Left ventricle myocardium inferior (tissue), 1 donor: ENCODE measurements around the gene KAZN. TPM values are rescaled to one million over a fixed set of nuclear protein-coding genes. Genes with fewer than 3 reads are reported as not detected.

ENCODE experiments used
- DNase-seq: peaks from one replicate; pipeline ENCODE4 v3.0.0-alpha.2; 2020
- H3K27ac ChIP-seq: fragments of 200-600 bp; replicated peaks from 2 replicates; pipeline ENCODE4 v1.8.0; 2021
- H3K27me3 ChIP-seq: fragments of 200-600 bp; 2 replicates; pipeline ENCODE4 v1.8.0; 2021; ENCODE audit warnings: low read depth
- H3K36me3 ChIP-seq: fragments of 200-600 bp; 2 replicates; pipeline ENCODE4 v1.8.0; 2021
- H3K4me1 ChIP-seq: fragments of 200-600 bp; 2 replicates; pipeline ENCODE4 v1.8.0; 2021
- H3K4me3 ChIP-seq: fragments of 200-600 bp; 2 replicates; pipeline ENCODE4 v1.8.0; 2021; ENCODE audit warnings: mild to moderate bottlenecking, moderate library complexity
- H3K9me3 ChIP-seq: fragments of 200-600 bp; replicated peaks from 2 replicates; pipeline ENCODE4 v1.8.0; 2021
- CTCF ChIP-seq: fragments of 200-600 bp; IDR thresholded peaks from 2 replicates; pipeline ENCODE4 v1.8.0; 2021; ENCODE audit warnings: antibody characterized with exemption, mild to moderate bottlenecking, borderline replicate concordance
- intact Hi-C: fragments of 100-400 bp; cut with micrococcal nuclease; formaldehyde crosslinking; loops from one replicate; pipeline ENCODE4 v1.11.0; 2022
- total RNA-seq: library from RNA; stranded (reverse); fragmentation: NEBNext Ultra II Directional; extraction: Animal tissue kit (Norgen Biotek cat#: 25700); gene quantifications from one replicate; pipeline ENCODE4 v1.2.1, GENCODE V29; 2021
- donor health status: DM: no; HTN: yes; CAD: no; lungs with severe emphysema.

KAZN gene
- total RNA-seq, 1 donor from 2014 or later, result 2.2 TPM

DNA sequence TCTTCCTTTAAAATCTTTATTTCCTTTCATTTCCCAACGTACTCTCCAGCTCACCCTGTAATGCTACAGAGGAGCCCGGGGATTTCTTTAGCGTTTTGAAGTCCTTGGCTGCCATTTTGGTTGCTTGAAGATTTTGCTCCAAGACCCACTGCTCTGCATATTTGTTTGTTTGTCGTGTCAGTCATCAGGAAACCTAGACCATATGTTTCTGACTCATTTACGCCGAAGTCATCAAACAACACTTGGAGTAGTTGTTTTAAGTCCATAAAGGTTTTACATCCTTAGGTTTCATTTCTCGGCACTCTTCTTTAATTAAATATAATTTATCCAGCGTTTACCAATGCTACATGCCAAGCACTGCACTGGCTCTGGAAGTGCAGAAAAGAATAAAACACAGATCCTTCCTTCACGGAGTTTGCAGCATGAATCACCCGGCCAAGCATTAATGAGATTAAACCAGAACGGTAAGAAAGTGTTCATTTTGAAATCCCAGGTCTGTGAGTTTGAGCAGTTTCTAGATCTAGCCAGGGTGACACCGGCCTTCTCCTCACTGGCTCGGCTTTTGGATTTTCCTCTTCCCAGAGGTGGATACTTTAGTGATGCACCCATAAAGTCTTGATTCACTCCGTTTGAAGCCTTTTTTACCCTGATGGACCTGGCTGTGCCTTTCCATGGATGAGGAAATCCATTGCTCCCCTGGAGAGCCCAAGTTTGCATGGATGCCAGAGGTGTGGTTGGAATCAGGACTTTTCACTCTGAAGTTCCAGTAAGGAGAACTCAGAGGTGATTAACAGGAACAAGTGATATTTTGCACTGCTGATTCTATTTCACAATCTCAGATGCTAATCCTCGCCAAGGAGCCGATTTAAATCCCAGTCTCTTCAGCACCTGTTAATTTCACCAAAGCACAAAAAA is 109.3 kb downstream of the KAZN start:
- H3K9me3 ChIP-seq, result peaks cover 12% of the 10 kb centered on the region
- no peak overlapping the region for H3K4me3 ChIP-seq
- H3K27me3 ChIP-seq, result peaks cover 30% of the 10 kb centered on the region
- H3K4me1 ChIP-seq, result no peaks in the 10 kb centered on the region
- no peak overlapping the region for H3K27ac ChIP-seq
- no peak for DNase-seq
- H3K36me3 ChIP-seq, result no peaks in the 10 kb centered on the region
- intact Hi-C loops, result no loop called here
- no peak for TF ChIP-seq CTCF

- Histone ChIP-seq H3K4me3 (no peak overlapping the region), H3K4me1 (no peaks in the 10 kb centered on the region), H3K27me3 (peaks cover 16% of the 10 kb centered on the region), H3K27ac (no peak overlapping the region), H3K9me3 (peaks cover 8% of the 10 kb centered on the region), H3K36me3 (no peaks in the 10 kb centered on the region)
- DNase-seq, result no peak
- no peak for TF ChIP-seq CTCF
- intact Hi-C loops, result no loop called here
These were observed 111.8 kb downstream of the KAZN start for GRCh38 chr1:14710331-14710730.

DNA sequence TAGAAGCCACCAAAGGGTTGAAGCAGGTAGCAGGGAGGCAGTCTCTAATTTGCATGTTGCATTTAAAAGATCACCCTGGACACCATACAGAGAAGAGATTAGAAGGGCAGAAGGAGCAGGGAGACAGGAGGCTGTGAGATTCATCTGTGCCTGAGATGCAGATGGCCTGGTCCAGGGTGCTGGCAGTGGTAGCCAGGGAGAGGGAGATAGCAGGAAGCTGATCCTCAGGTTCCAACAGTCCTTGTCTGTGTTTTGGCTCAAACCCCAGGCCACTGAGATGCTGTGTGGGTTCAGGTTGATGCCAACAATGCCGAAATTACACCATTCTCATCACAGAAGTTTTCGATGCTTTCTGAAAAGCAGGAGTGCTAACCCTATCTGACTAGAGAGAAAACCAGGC is 113.7 kb downstream of the KAZN start:
- peaks cover 16% of the 10 kb centered on the region for H3K27me3 ChIP-seq
- DNase-seq, result no peak
- H3K4me1 ChIP-seq, result no peaks in the 10 kb centered on the region
- no peaks in the 10 kb centered on the region for H3K36me3 ChIP-seq
- intact Hi-C loops, result no loop called here
- TF ChIP-seq CTCF, result no peak
- no peak overlapping the region for H3K4me3 ChIP-seq
- no peak overlapping the region for H3K27ac ChIP-seq
- H3K9me3 ChIP-seq, result peaks cover 7% of the 10 kb centered on the region

GRCh38 chr1:14713077-14713476 is 114.6 kb downstream of the KAZN start:
- TF ChIP-seq CTCF, result no peak
- Histone ChIP-seq H3K4me1 (no peaks in the 10 kb centered on the region), H3K4me3 (no peak overlapping the region), H3K36me3 (no peaks in the 10 kb centered on the region), H3K27ac (no peak overlapping the region), H3K27me3 (peaks cover 16% of the 10 kb centered on the region), H3K9me3 (peaks cover 7% of the 10 kb centered on the region)
- no peak for DNase-seq
- intact Hi-C loops, result no loop called here

DNA sequence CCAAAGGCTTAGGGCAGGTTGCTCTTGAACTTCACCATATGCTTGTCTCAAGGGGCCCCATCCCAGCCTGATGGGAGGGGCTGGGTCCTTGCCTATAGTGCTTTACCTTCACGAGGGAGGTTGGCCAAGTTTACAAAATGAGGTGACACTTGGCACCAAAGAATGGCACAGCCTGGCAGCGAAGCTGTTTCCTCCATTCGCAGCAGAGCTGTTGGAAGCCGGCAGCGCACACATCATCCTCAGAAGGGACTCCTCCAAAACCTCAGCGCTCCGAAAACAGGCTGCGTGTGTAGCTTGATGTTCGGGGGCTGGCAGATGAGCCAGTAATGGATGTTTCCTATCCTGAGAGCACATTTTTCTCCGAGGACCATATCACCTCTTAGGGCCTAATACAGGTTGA is 116.8 kb downstream of the KAZN start:
- DNase-seq, result no peak
- no peaks in the 10 kb centered on the region for H3K36me3 ChIP-seq
- no peak overlapping the region for H3K4me3 ChIP-seq
- peaks cover 13% of the 10 kb centered on the region for H3K27me3 ChIP-seq
- intact Hi-C loops, result no loop called here
- no peaks in the 10 kb centered on the region for H3K4me1 ChIP-seq
- H3K27ac ChIP-seq, result no peak overlapping the region
- peaks cover 7% of the 10 kb centered on the region for H3K9me3 ChIP-seq
- TF ChIP-seq CTCF, result no peak
